SK-N-SH treated with all-trans-retinoic acid at 6 μM for 48 hours (cell line): ENCODE data around the gene PKD1.
"Not testable (repeated sequence)": the region's sequence is repeated elsewhere in the genome, so short reads cannot be mapped to it uniquely, and the experiment has no call there.

Source experiments
- CREB5 ChIP-seq: fragments of 250-450 bp; sonication (Bioruptor Pico); IDR thresholded peaks from 2 replicates; pipeline ENCODE4 v1.5.1; 2020; ENCODE audit warnings: low read depth, mild to moderate bottlenecking, moderate library complexity
- CSDC2 ChIP-seq: fragments of 250-450 bp; sonication (Bioruptor Pico); IDR thresholded peaks from 2 replicates; pipeline ENCODE4 v1.5.0; 2020; ENCODE audit warnings: mild to moderate bottlenecking, moderate library complexity
- GLIS3 ChIP-seq: fragments of 250-450 bp; sonication (Bioruptor Pico); IDR thresholded peaks from 2 replicates; pipeline ENCODE4 v1.5.0; 2020; ENCODE audit warnings: mild to moderate bottlenecking, moderate library complexity
- ISL1 ChIP-seq: fragments of 250-450 bp; sonication (Bioruptor Pico); IDR thresholded peaks from 2 replicates; pipeline ENCODE4 v2.1.2; 2022; ENCODE audit warnings: mild to moderate bottlenecking, moderate library complexity
- RARB ChIP-seq: fragments of 250-450 bp; sonication (Bioruptor Pico); IDR thresholded peaks from 2 replicates; pipeline ENCODE4 v1.8.0; 2021; ENCODE audit warnings: mild to moderate bottlenecking, moderate library complexity
- SNAI2 ChIP-seq: fragments of 250-450 bp; sonication (Bioruptor Pico); IDR thresholded peaks from 2 replicates; pipeline ENCODE4 v1.5.0; 2020; ENCODE audit warnings: mild to moderate bottlenecking, moderate library complexity
- TOX ChIP-seq: fragments of 250-450 bp; sonication (Bioruptor Pico); IDR thresholded peaks from 2 replicates; pipeline ENCODE4 v1.8.0; 2021; ENCODE audit warnings: mild to moderate bottlenecking, moderate library complexity, borderline replicate concordance
- ZFP3 ChIP-seq: fragments of 250-450 bp; sonication (Bioruptor Pico); IDR thresholded peaks from 2 replicates; pipeline ENCODE4 v1.5.0; 2020; ENCODE audit warnings: mild to moderate bottlenecking, moderate library complexity
- ZFP30 ChIP-seq: fragments of 450-650 bp; formaldehyde crosslinking; IDR thresholded peaks from 2 replicates; pipeline ENCODE4 v1.5.0; 2022; ENCODE audit warnings: mild to moderate bottlenecking, moderate library complexity
- ZNF70 ChIP-seq: fragments of 450-650 bp; formaldehyde crosslinking; IDR thresholded peaks from 2 replicates; pipeline ENCODE4 v1.5.0; 2020; ENCODE audit warnings: mild to moderate bottlenecking, moderate library complexity
- TF ChIP-seq, protein P1 (sequence below): fragments of 250-450 bp; sonication (Bioruptor Pico); IDR thresholded peaks from 2 replicates; pipeline ENCODE4 v1.8.0; 2020; ENCODE audit warnings: mild to moderate bottlenecking, moderate library complexity, borderline replicate concordance
- TF ChIP-seq, protein P2 (sequence below): fragments of 250-450 bp; sonication (Bioruptor Pico); IDR thresholded peaks from 2 replicates; pipeline ENCODE4 v1.5.1; 2021; ENCODE audit warnings: mild to moderate bottlenecking, moderate library complexity

- not testable (repeated sequence) for TF ChIP-seq ZNF70 (CRISPR knock-in tag); ZFP30; CSDC2 (CRISPR knock-in tag); ZFP3 (CRISPR knock-in tag); TOX; RARB (CRISPR knock-in tag); CREB5; SNAI2 (CRISPR knock-in tag); ISL1 (CRISPR knock-in tag); GLIS3
- TF ChIP-seq, protein P1, sequence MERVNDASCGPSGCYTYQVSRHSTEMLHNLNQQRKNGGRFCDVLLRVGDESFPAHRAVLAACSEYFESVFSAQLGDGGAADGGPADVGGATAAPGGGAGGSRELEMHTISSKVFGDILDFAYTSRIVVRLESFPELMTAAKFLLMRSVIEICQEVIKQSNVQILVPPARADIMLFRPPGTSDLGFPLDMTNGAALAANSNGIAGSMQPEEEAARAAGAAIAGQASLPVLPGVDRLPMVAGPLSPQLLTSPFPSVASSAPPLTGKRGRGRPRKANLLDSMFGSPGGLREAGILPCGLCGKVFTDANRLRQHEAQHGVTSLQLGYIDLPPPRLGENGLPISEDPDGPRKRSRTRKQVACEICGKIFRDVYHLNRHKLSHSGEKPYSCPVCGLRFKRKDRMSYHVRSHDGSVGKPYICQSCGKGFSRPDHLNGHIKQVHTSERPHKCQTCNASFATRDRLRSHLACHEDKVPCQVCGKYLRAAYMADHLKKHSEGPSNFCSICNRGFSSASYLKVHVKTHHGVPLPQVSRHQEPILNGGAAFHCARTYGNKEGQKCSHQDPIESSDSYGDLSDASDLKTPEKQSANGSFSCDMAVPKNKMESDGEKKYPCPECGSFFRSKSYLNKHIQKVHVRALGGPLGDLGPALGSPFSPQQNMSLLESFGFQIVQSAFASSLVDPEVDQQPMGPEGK (CRISPR knock-in tag), result not testable (repeated sequence)
- TF ChIP-seq, protein P2, sequence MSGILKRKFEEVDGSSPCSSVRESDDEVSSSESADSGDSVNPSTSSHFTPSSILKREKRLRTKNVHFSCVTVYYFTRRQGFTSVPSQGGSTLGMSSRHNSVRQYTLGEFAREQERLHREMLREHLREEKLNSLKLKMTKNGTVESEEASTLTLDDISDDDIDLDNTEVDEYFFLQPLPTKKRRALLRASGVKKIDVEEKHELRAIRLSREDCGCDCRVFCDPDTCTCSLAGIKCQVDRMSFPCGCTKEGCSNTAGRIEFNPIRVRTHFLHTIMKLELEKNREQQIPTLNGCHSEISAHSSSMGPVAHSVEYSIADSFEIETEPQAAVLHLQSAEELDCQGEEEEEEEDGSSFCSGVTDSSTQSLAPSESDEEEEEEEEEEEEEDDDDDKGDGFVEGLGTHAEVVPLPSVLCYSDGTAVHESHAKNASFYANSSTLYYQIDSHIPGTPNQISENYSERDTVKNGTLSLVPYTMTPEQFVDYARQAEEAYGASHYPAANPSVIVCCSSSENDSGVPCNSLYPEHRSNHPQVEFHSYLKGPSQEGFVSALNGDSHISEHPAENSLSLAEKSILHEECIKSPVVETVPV (CRISPR knock-in tag), result not testable (repeated sequence)
These were observed at the start of gene PKD1 for GRCh38 chr16:2135770-2136490.
